Neural cell (in vitro differentiated cells): Measurements from ENCODE around the gene SH3YL1. TPM values are rescaled to one million over a fixed set of nuclear protein-coding genes. Genes with fewer than 3 reads are reported as not detected.

ENCODE experiments used
- H2AFZ ChIP-seq: fragments of 200-600, 300-800 bp; sonication (generic), shearing (Covaris generic); 2 replicates; pipeline ENCODE4 v1.6.0; 2014; ENCODE audit warnings: low read depth, mild to moderate bottlenecking, antibody characterized with exemption, low read length, moderate library complexity
- H3F3A ChIP-seq: fragments of 200-600 bp; shearing (Covaris generic); 2 replicates; pipeline ENCODE4 v1.6.1; 2016; ENCODE audit warnings: mild to moderate bottlenecking, moderate library complexity, mixed read lengths, antibody characterized with exemption, low read length; ENCODE audit not compliant: insufficient read depth, poor library complexity, severe bottlenecking
- H3K27ac ChIP-seq: fragments of 200-600, 300-800 bp; sonication (generic), shearing (Covaris generic); 2 replicates; pipeline ENCODE4 v1.5.1; 2014; ENCODE audit warnings: mild to moderate bottlenecking, low read length, moderate library complexity
- H3K27me3 ChIP-seq: fragments of 300-800, 200-600 bp; sonication (generic), shearing (Covaris generic); 2 replicates; pipeline ENCODE4 v1.6.0; 2014; ENCODE audit warnings: mild to moderate bottlenecking, low read depth, low read length, moderate library complexity; ENCODE audit not compliant: insufficient read depth
- H3K36me3 ChIP-seq: fragments of 300-800, 200-600 bp; sonication (generic), shearing (Covaris generic); 2 replicates; pipeline ENCODE4 v1.5.1; 2014; ENCODE audit warnings: mild to moderate bottlenecking, antibody characterized with exemption, low read length, moderate library complexity; ENCODE audit not compliant: insufficient read depth
- H3K4me2 ChIP-seq: fragments of 300-800, 200-600 bp; sonication (generic), shearing (Covaris generic); 2 replicates; pipeline ENCODE4 v1.6.0; 2014; ENCODE audit warnings: mild to moderate bottlenecking, low read length
- H3K4me3 ChIP-seq: fragments of 300-800, 200-600 bp; sonication (generic), shearing (Covaris generic); 2 replicates; pipeline ENCODE4 v1.5.1; 2014; ENCODE audit warnings: mild to moderate bottlenecking, low read length, moderate library complexity
- H3K79me2 ChIP-seq: fragments of 200-600 bp; shearing (Covaris generic); replicated peaks from 2 replicates; pipeline ENCODE4 v1.6.0; 2014; ENCODE audit warnings: mild to moderate bottlenecking, low read length, moderate library complexity; ENCODE audit not compliant: insufficient read depth
- H3K9ac ChIP-seq: fragments of 300-800, 200-600 bp; sonication (generic), shearing (Covaris generic); 2 replicates; pipeline ENCODE4 v1.6.1; 2016; ENCODE audit warnings: mild to moderate bottlenecking, low read length, mixed read lengths
- H3K9me2 ChIP-seq: fragments of 200-600 bp; shearing (Covaris generic); 2 replicates; pipeline ENCODE4 v1.6.1; 2016; ENCODE audit warnings: mild to moderate bottlenecking, low read length, mixed read lengths; ENCODE audit not compliant: insufficient read depth
- H3K9me3 ChIP-seq: fragments of 200-600, 300-800 bp; sonication (generic), shearing (Covaris generic); 2 replicates; pipeline ENCODE4 v1.6.1; 2016; ENCODE audit warnings: mild to moderate bottlenecking, mixed run types, low read length, moderate library complexity, mixed read lengths
- H4K20me1 ChIP-seq: fragments of 200-600 bp; shearing (Covaris generic); 2 replicates; pipeline ENCODE4 v1.6.1; 2016; ENCODE audit warnings: mild to moderate bottlenecking, mixed run types; ENCODE audit not compliant: insufficient read depth
- EP300 ChIP-seq: fragments of 450-650 bp; conservative IDR thresholded peaks from 2 replicates; pipeline ENCODE4 v1.6.1; 2014; ENCODE audit warnings: antibody characterized with exemption, mild to moderate bottlenecking, moderate library complexity; ENCODE audit not compliant: poor library complexity, severe bottlenecking
- EZH2 ChIP-seq: fragments of 200-600, 300-800 bp; shearing (Covaris generic), sonication (generic); IDR thresholded peaks from 2 replicates; pipeline ENCODE4 v1.6.1; 2014; ENCODE audit warnings: antibody characterized with exemption, low read length, borderline replicate concordance, mild to moderate bottlenecking; ENCODE audit not compliant: insufficient read depth, poor library complexity, severe bottlenecking
- MXI1 ChIP-seq: fragments of 450-650 bp; conservative IDR thresholded peaks from 2 replicates; pipeline ENCODE4 v1.6.1; 2014; ENCODE audit warnings: antibody characterized with exemption, mild to moderate bottlenecking; ENCODE audit not compliant: poor library complexity, severe bottlenecking
- POLR2AphosphoS5 ChIP-seq: IDR thresholded peaks from 2 replicates; pipeline ENCODE4 v1.6.1; 2012
- RAD21 ChIP-seq: fragments of 450-650 bp; conservative IDR thresholded peaks from 2 replicates; pipeline ENCODE4 v1.6.1; 2014; ENCODE audit warnings: antibody characterized with exemption, mild to moderate bottlenecking, moderate library complexity
- SMC3 ChIP-seq: fragments of 450-650 bp; conservative IDR thresholded peaks from 2 replicates; pipeline ENCODE4 v1.6.1; 2014; ENCODE audit warnings: antibody characterized with exemption, mild to moderate bottlenecking, moderate library complexity; ENCODE audit not compliant: poor library complexity
- TAF1 ChIP-seq: IDR thresholded peaks from 2 replicates; pipeline ENCODE4 v1.6.1; 2012; ENCODE audit warnings: low read depth
- polyA plus RNA-seq: library from polyadenylated mRNA; depleted of rRNA; stranded (reverse); fragments of >200 nt; gene quantifications from 2 replicates; pipeline ENCODE4 v1.2.3, GENCODE V29; 2014
- TF ChIP-seq, protein P1 (sequence below): fragments of 450-650 bp; IDR thresholded peaks from 2 replicates; pipeline ENCODE4 v1.5.1; 2014; ENCODE audit warnings: antibody characterized with exemption, mild to moderate bottlenecking, moderate library complexity; ENCODE audit not compliant: poor library complexity, severe bottlenecking
- TF ChIP-seq, protein P2 (sequence below): IDR thresholded peaks from 2 replicates; pipeline ENCODE4 v1.6.1; 2012; ENCODE audit warnings: borderline replicate concordance

The SH3YL1 gene
- polyA plus RNA-seq, 1 donor from 2014 or later = 70.6 TPM

DNA sequence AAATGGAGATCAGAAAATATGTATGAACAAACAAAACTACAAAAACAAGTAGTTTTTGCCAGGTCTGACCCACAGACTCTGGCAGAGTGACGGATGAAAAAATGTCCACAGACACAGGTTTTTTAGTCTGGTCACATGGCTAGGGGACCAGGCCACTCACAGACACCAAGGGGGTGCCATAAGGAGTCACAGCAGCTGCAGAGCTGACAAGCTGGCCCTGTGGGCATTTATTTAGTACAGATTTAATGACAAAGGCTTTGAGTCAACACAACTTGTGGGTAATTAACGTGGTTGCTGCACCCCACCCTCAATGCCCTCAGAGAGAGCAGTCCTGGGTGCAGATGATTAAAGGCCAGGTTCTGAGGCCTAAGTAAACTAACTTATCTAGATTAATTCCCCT is 76.0 kb downstream of the SH3YL1 start:
- Histone ChIP-seq H4K20me1 (no peaks in the 10 kb centered on the region), H3K9me2 (no peaks in the 10 kb centered on the region), H3K27me3 (no peaks in the 10 kb centered on the region), H3K4me3 (no peak overlapping the region), H3F3A (no peaks in the 10 kb centered on the region), H3K79me2 (no peaks in the 10 kb centered on the region), H3K9me3 (peaks cover 3% of the 10 kb centered on the region), H3K4me2 (no peak overlapping the region), H3K9ac (no peak overlapping the region), H3K27ac (no peak overlapping the region), H3K36me3 (no peaks in the 10 kb centered on the region), H2AFZ (no peak overlapping the region)
- TF ChIP-seq SMC3 (no peak), EP300 (no peak), TAF1 (no peak)
- TF ChIP-seq, protein P1, sequence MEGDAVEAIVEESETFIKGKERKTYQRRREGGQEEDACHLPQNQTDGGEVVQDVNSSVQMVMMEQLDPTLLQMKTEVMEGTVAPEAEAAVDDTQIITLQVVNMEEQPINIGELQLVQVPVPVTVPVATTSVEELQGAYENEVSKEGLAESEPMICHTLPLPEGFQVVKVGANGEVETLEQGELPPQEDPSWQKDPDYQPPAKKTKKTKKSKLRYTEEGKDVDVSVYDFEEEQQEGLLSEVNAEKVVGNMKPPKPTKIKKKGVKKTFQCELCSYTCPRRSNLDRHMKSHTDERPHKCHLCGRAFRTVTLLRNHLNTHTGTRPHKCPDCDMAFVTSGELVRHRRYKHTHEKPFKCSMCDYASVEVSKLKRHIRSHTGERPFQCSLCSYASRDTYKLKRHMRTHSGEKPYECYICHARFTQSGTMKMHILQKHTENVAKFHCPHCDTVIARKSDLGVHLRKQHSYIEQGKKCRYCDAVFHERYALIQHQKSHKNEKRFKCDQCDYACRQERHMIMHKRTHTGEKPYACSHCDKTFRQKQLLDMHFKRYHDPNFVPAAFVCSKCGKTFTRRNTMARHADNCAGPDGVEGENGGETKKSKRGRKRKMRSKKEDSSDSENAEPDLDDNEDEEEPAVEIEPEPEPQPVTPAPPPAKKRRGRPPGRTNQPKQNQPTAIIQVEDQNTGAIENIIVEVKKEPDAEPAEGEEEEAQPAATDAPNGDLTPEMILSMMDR = no peak

DNA sequence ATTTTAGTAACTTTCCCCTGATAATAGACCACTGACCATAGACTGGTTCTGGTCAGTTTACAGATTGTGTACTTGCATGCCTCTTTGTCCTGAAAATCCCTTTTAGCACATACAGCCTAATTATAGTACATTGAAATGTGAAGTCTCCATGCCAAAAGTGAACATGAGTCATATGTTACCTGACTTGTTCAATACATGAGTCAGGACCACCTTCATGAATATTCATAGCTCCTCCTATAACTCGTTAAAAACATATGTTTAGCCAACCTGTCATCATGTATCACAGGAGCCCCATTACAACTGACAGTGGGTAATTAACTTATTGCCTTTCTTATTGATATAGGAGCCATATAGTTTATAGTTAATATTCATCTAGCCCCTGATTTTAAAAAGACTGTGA is 78.6 kb downstream of the SH3YL1 start:
- Histone ChIP-seq H3K9me2 (no peaks in the 10 kb centered on the region), H3F3A (no peaks in the 10 kb centered on the region), H2AFZ (no peak overlapping the region), H3K4me3 (no peak overlapping the region), H3K79me2 (no peaks in the 10 kb centered on the region), H3K4me2 (no peak overlapping the region), H3K9me3 (peaks cover 3% of the 10 kb centered on the region), H3K9ac (no peak overlapping the region), H3K36me3 (no peaks in the 10 kb centered on the region), H3K27me3 (no peaks in the 10 kb centered on the region), H4K20me1 (no peaks in the 10 kb centered on the region), H3K27ac (no peak overlapping the region)
- TF ChIP-seq SMC3 = no peak
- no peak for TF ChIP-seq TAF1
- TF ChIP-seq EZH2 = no peak
- TF ChIP-seq MXI1 = no peak
- no peak for TF ChIP-seq POLR2AphosphoS5
- TF ChIP-seq RAD21 = no peak
- no peak for TF ChIP-seq EP300

DNA sequence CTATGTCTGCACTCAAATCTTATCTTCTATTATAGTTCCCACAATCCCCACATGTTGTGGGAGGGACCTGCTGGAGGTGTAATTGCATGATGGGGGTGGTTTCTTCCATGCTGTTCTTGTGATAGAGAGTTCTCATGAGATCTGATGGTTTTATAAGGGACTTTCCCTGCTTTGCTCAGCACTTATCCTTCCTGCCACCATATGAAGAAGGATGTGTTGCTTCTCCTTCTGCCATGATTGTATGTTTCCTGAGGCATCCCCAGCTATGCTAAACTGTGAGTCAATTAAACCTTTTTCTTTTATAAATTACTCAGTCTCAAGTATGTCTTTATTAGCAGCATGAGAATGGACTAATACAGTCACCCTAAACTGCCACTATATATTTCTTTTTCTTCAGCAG is 79.1 kb downstream of the SH3YL1 start:
- Histone ChIP-seq H3K27me3 (no peaks in the 10 kb centered on the region), H2AFZ (no peak overlapping the region), H3K27ac (no peak overlapping the region), H3K36me3 (no peaks in the 10 kb centered on the region), H4K20me1 (no peaks in the 10 kb centered on the region), H3K9ac (no peak overlapping the region), H3K4me3 (no peak overlapping the region), H3K9me3 (peaks cover 3% of the 10 kb centered on the region), H3K4me2 (no peak overlapping the region), H3K79me2 (no peaks in the 10 kb centered on the region), H3K9me2 (no peaks in the 10 kb centered on the region), H3F3A (no peaks in the 10 kb centered on the region)
- TF ChIP-seq TAF1 (no peak), MXI1 (no peak), EZH2 (no peak), SMC3 (no peak), POLR2AphosphoS5 (no peak), EP300 (no peak), RAD21 (no peak)
- TF ChIP-seq, protein P2, sequence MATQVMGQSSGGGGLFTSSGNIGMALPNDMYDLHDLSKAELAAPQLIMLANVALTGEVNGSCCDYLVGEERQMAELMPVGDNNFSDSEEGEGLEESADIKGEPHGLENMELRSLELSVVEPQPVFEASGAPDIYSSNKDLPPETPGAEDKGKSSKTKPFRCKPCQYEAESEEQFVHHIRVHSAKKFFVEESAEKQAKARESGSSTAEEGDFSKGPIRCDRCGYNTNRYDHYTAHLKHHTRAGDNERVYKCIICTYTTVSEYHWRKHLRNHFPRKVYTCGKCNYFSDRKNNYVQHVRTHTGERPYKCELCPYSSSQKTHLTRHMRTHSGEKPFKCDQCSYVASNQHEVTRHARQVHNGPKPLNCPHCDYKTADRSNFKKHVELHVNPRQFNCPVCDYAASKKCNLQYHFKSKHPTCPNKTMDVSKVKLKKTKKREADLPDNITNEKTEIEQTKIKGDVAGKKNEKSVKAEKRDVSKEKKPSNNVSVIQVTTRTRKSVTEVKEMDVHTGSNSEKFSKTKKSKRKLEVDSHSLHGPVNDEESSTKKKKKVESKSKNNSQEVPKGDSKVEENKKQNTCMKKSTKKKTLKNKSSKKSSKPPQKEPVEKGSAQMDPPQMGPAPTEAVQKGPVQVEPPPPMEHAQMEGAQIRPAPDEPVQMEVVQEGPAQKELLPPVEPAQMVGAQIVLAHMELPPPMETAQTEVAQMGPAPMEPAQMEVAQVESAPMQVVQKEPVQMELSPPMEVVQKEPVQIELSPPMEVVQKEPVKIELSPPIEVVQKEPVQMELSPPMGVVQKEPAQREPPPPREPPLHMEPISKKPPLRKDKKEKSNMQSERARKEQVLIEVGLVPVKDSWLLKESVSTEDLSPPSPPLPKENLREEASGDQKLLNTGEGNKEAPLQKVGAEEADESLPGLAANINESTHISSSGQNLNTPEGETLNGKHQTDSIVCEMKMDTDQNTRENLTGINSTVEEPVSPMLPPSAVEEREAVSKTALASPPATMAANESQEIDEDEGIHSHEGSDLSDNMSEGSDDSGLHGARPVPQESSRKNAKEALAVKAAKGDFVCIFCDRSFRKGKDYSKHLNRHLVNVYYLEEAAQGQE = no peak
- TF ChIP-seq, protein P1 = no peak
